Measurements from ENCODE around the gene CILP2. TPM values are rescaled to one million over a fixed set of nuclear protein-coding genes. Genes with fewer than 3 reads are reported as not detected.

The CILP2 gene
- total RNA-seq, 1 donor from 2014 or later, result 40.9 TPM

GRCh38 chr19:19544257-19544953 lies 6.3 kb downstream of the CILP2 start:
- Mint-ChIP-seq H3K27ac (ENCODE audit: unreplicated experiment) (no peak overlapping the region), H3K27me3 (ENCODE audit: unreplicated experiment) (peaks cover 5% of the 10 kb centered on the region), H3K4me3 (ENCODE audit: unreplicated experiment) (no peak overlapping the region), H3K4me1 (ENCODE audit: low read depth, unreplicated experiment) (peaks cover 6% of the 10 kb centered on the region), H3K36me3 (ENCODE audit: unreplicated experiment) (peaks cover 5% of the 10 kb centered on the region), H3K9me3 (ENCODE audit: unreplicated experiment) (peaks cover 10% of the 10 kb centered on the region)
- no peak for DNase-seq
- no peak for TF ChIP-seq CTCF (IDR thresholded peaks at IDR 0.05; ENCODE audit: partially characterized antibody, unreplicated experiment)

GRCh38 chr19:19544954-19545591 lies 7.0 kb downstream of the CILP2 start:
- no peak for TF ChIP-seq CTCF (IDR thresholded peaks at IDR 0.05; ENCODE audit: partially characterized antibody, unreplicated experiment)
- Mint-ChIP-seq H3K9me3 (ENCODE audit: unreplicated experiment) (peaks cover 10% of the 10 kb centered on the region), H3K4me1 (ENCODE audit: low read depth, unreplicated experiment) (peaks cover 9% of the 10 kb centered on the region), H3K4me3 (ENCODE audit: unreplicated experiment) (no peak overlapping the region), H3K36me3 (ENCODE audit: unreplicated experiment) (peaks cover 5% of the 10 kb centered on the region), H3K27me3 (ENCODE audit: unreplicated experiment) (peaks cover 6% of the 10 kb centered on the region), H3K27ac (ENCODE audit: unreplicated experiment) (no peak overlapping the region)
- no peak for DNase-seq

- H3K4me3 Mint-ChIP-seq (ENCODE audit: unreplicated experiment), result no peak overlapping the region
- H3K4me1 Mint-ChIP-seq (ENCODE audit: low read depth, unreplicated experiment), result peaks cover 8% of the 10 kb centered on the region
- H3K9me3 Mint-ChIP-seq (ENCODE audit: unreplicated experiment), result peaks cover 10% of the 10 kb centered on the region
- DNase-seq, result peak; percentile 13
- H3K27ac Mint-ChIP-seq (ENCODE audit: unreplicated experiment), result no peak overlapping the region
- H3K27me3 Mint-ChIP-seq (ENCODE audit: unreplicated experiment), result peaks cover 7% of the 10 kb centered on the region
- H3K36me3 Mint-ChIP-seq (ENCODE audit: unreplicated experiment), result peaks cover 5% of the 10 kb centered on the region
- no peak for TF ChIP-seq CTCF (IDR thresholded peaks at IDR 0.05; ENCODE audit: partially characterized antibody, unreplicated experiment)
These were observed 7.6 kb downstream of the CILP2 start for GRCh38 chr19:19545707-19546106.

- H3K9me3 Mint-ChIP-seq (ENCODE audit: unreplicated experiment), result peaks cover 10% of the 10 kb centered on the region
- no peak overlapping the region for H3K27ac Mint-ChIP-seq (ENCODE audit: unreplicated experiment)
- H3K4me1 Mint-ChIP-seq (ENCODE audit: low read depth, unreplicated experiment), result peaks cover 8% of the 10 kb centered on the region
- DNase-seq, result peak; percentile 19
- peaks cover 5% of the 10 kb centered on the region for H3K36me3 Mint-ChIP-seq (ENCODE audit: unreplicated experiment)
- TF ChIP-seq CTCF (IDR thresholded peaks at IDR 0.05; ENCODE audit: partially characterized antibody, unreplicated experiment), result no peak
- H3K27me3 Mint-ChIP-seq (ENCODE audit: unreplicated experiment), result peaks cover 10% of the 10 kb centered on the region
- H3K4me3 Mint-ChIP-seq (ENCODE audit: unreplicated experiment), result no peak overlapping the region
These were observed 8.7 kb downstream of the CILP2 start for GRCh38 chr19:19546751-19547162.
